Right ventricle myocardium inferior (tissue), 1 donor: ENCODE results near the gene FAM107B. TPM values are rescaled to one million over a fixed set of nuclear protein-coding genes. Genes with fewer than 3 reads are reported as not detected.
"Not testable (repeated sequence)": the region's sequence is repeated elsewhere in the genome, so short reads cannot be mapped to it uniquely, and the experiment has no call there.

ENCODE experiments used
- ATAC-seq: fragments of 200-7000 bp; cut with Tn5 transposase; one replicate; pipeline ENCODE4 v1.9.1; 2020; ENCODE audit warnings: mild to moderate bottlenecking, moderate library complexity
- DNase-seq: peaks from one replicate; pipeline ENCODE4 v3.0.0; 2021; ENCODE audit errors: missing footprints
- intact Hi-C: fragments of 100-400 bp; cut with DNase I; formaldehyde crosslinking; loops from one replicate; pipeline ENCODE4 v1.11.0; 2022
- total RNA-seq: library from RNA; stranded (reverse); fragmentation: NEBNext Ultra II Directional; extraction: Animal tissue kit (Norgen Biotek cat#: 25700); gene quantifications from one replicate; pipeline ENCODE4 v1.2.1, GENCODE V29; 2021
- donor health status: DM: no; HTN: yes; CAD: no; lungs with severe emphysema.

FAM107B gene
- total RNA-seq, 1 donor from 2014 or later, result 4.2 TPM

GRCh38 chr10:14654821-14655382, 119.8 kb downstream of the FAM107B start:
- DNase-seq, result no peak
- intact Hi-C loops, result no loop called here
- ATAC-seq, result no peak

GRCh38 chr10:14653271-14654161, 121.2 kb downstream of the FAM107B start:
- intact Hi-C loops, result no loop called here
- no peak for DNase-seq
- no peak for ATAC-seq

DNA sequence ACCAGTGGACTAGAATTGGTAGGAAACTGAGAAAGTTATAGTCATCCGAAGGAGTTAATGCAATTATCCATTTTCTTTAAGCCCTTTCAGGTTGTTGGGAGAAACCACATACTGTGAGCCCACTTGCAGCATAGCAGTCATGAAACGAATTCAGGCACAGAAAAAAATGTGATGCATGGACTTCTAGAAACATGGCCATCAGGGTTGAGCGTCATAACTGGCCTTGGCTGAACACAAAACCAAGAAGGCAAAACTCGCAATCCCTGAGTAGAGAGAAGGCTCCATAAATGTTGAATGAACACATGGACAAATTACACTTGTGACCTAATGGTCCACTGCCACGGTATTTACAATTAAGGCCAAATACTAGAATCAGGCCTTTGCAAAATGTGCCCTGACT, 121.9 kb downstream of the FAM107B start:
- intact Hi-C loops, result no loop called here
- ATAC-seq, result no peak

GRCh38 chr10:14652067-14652466, 122.6 kb downstream of the FAM107B start:
- intact Hi-C loops, result no loop called here
- DNase-seq, result no peak
- ATAC-seq, result no peak

More for the DNA sequence above, 121.9 kb downstream of the FAM107B start:
- no peak for DNase-seq

DNA sequence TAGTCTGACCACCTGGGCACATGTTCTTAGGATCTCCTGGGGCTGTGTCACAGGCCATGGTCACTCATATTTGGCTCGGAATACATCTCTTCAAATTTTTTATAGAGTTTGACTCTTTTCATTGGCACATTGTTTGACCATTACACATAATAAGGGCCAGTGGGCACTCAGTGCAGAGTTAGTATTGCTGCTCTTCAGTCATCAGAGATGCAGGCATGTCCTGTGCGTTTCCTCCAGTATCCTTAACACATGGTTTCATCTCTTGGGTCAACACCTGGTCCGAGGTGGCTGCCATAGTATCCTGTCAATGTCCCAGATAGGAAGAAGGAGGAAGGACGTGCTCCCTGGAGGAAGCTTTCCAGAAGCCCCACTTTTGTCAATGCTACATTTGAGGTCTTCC, 125.0 kb downstream of the FAM107B start:
- DNase-seq, result no peak
- no peak for ATAC-seq
- intact Hi-C loops, result no loop called here

DNA sequence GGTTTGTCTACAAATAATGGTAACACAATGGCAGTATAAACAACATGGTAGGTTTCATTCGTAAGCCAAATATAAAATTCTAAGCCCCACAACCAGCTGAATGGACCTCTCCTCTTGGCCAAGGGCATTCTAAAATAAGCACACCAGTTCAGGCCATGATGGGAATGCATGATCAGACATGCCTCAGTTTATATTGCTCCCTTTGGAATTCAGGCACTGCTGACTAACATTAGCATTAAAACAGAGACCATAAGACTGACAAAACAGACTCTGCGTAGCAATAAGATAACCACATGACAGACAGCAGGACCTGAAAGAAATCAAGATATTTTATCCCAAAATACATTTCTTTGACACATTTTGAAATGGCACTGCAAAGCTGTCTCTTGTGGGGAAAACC, 125.8 kb downstream of the FAM107B start:
- ATAC-seq, result no peak
- intact Hi-C loops, result no loop called here
- DNase-seq, result no peak

DNA sequence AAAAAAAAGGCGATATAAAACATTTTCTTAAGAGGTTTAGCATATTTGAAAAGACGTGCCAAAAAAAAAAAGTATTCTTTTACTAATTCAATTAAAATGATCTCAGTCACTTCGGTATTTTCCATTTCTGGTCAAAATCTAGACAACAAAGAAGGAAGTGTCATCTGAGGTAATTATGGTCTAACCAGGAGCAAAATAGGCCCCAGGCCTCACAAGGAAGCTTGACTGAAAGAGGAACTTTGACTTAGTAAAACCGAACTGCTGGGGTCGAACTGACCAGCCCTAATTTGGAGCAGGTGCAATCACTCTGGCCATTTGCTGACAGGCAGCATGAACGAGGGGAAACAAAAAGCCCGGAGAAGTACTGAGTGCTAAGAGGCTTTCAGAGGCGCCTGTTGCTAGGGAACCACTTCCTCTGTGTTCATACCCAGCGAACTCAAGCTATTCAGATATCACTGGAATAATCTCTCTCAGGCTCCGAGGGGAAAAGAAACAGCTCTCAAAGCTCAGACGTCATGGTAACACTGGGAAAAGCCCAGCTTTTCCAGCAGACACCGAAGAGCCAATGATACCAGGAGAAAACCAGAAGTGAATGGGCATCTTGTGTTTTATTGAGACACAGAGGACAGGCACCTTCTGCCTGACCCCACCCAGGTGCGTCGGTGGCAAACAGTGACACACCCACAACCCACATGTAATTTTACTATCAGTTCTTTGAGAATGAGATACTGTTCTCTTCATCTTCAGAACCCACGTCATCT, 126.5 kb downstream of the FAM107B start:
- peak; percentile 79 for DNase-seq
- ATAC-seq, result peak; percentile 98
- intact Hi-C loops, result no loop called here

- intact Hi-C loops, result no loop called here
- no peak for ATAC-seq
- no peak for DNase-seq
Observed at GRCh38 chr10:14645239-14645960, 129.3 kb downstream of the FAM107B start.

- no peak for DNase-seq
- intact Hi-C loops, result no loop called here
- no peak for ATAC-seq
Observed at GRCh38 chr10:14639637-14640036, 135.1 kb downstream of the FAM107B start.

DNA sequence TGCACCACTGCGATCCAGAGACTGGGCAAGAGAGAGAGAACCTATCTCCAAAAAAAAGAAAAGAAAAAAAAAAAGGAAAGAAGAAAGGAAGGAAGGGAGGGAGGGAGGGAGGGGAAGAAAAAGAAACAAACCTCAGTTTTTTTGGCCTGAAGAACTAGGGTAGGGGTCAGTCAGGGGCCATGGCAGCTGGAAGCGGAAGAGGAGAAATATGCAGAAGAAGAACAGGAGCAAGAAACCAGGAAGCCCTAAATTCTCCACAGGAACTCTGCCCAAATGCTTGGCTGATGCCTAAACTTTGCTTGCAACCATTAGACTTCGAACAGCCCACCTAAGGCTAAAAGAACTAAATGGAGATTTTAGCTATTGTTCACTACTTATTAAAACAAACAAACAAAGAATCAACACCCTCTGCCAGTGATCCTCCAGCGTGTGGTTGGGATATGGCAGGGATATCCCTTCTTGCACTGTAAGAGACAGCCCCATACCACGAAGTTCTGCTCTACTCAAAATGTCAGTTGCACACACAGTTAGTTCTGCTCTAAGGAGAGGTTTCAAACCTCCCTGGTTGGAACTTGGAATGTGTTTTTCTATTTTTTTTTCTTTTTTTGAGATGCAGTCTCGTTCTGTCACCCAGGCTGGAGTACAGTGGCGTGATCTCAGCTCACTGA, 139.5 kb downstream of the FAM107B start:
- no peak for DNase-seq
- ATAC-seq, result no peak
- intact Hi-C loops, result no loop called here

GRCh38 chr10:14634572-14634971, 140.1 kb downstream of the FAM107B start:
- intact Hi-C loops, DNase-seq, ATAC-seq: not testable (repeated sequence)

- no peak for DNase-seq
- intact Hi-C loops, result no loop called here
Observed at GRCh38 chr10:14625765-14626525, 148.8 kb downstream of the FAM107B start.

DNA sequence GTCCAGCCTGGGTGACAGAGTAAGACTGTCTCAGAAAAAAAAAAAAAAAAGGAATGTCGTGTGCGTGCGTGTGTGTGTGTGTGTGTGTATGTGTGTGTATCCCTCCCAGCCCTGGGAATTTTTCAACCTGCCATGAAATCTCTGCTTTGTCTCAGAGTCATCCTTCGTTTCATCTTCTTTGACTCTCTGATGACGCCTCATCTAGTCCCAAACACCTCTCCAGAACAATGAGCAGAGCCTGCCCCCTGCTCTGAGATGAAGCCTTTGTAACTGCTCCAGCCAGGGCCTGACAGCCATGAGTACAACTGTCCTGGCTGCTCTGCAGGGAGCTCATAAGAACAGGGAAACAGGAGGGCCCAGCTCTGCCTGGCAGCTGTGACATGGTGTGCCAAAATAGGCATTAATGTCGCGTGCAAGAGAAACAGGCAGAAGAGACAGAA, 149.5 kb downstream of the FAM107B start:
- DNase-seq, result no peak
- intact Hi-C loops, result no loop called here

More at GRCh38 chr10:14625765-14626525, 148.8 kb downstream of the FAM107B start:
- no peak for ATAC-seq

DNA sequence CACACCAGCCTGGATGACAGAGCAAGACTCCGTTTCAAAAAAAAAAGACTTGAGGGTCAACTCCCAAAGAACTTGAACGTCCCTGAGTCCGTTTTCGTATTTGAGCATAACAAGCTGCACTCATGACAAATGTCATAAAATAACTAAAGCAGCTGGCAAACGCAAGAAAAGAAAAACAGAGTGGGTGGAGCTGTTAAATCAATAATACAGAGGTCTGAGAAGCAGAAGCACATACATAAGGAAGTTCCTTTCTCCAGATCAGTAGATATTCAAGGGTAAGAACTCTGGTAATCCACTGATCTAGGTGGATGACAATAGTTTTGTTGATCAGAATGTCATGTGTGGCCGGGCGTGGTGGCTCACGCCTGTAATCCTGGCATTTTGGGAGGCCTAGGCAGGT, 150.1 kb downstream of the FAM107B start:
- no peak for ATAC-seq
- intact Hi-C loops, result no loop called here
- no peak for DNase-seq

More for the DNA sequence above, 149.5 kb downstream of the FAM107B start:
- ATAC-seq, result no peak

DNA sequence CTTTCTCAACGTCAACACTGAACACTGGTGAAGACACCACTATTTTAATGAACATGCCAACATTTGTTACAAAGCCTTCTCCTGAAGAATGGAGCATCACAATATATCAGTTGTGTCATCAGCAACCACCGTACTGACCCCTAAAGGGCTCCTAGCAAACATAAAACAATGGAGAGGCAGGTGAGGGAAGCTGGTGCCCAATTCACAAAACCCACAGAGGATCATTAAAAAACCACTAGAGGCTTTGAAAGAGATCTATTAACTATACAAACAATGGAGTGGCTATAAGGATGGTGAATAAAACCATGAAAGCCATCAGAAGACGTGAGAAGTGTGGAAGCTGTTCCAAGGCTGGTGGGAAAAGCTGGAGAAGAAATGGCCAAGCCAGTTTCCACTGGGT, 150.8 kb downstream of the FAM107B start:
- no peak for ATAC-seq
- intact Hi-C loops, result no loop called here
- DNase-seq, result no peak

- no peak for ATAC-seq
- DNase-seq, result no peak
- intact Hi-C loops, result no loop called here
Observed at GRCh38 chr10:14621037-14621436, 153.7 kb downstream of the FAM107B start.

DNA sequence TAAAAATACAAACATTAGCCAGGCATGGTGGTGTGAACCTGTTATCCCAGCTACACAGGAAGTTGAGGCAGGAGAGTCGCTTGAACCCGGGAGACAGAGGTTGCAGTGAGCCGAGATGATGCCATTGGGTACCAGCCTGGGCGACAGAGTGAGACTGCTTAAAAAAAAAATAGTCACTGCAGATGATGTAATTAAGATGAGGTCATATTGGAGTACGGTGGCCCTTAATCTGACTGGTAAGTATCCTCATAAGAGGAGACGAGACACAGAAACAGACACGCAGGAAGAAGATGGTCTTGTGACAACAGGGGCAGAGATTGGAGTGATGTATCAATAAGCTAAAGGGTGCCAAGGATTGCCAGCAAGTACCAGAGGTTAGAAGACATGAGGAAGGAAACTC, 156.0 kb downstream of the FAM107B start:
- DNase-seq (no peak), ATAC-seq (no peak)
- intact Hi-C loops, result no loop called here

- no peak for DNase-seq
- no peak for ATAC-seq
- intact Hi-C loops, result no loop called here
Observed at GRCh38 chr10:14617852-14618251, 156.8 kb downstream of the FAM107B start.
